ENCODE measurements around the gene PC.
"Not testable (repeated sequence)": the region's sequence is repeated elsewhere in the genome, so short reads cannot be mapped to it uniquely, and the experiment has no call there.

The PC gene, protein sequence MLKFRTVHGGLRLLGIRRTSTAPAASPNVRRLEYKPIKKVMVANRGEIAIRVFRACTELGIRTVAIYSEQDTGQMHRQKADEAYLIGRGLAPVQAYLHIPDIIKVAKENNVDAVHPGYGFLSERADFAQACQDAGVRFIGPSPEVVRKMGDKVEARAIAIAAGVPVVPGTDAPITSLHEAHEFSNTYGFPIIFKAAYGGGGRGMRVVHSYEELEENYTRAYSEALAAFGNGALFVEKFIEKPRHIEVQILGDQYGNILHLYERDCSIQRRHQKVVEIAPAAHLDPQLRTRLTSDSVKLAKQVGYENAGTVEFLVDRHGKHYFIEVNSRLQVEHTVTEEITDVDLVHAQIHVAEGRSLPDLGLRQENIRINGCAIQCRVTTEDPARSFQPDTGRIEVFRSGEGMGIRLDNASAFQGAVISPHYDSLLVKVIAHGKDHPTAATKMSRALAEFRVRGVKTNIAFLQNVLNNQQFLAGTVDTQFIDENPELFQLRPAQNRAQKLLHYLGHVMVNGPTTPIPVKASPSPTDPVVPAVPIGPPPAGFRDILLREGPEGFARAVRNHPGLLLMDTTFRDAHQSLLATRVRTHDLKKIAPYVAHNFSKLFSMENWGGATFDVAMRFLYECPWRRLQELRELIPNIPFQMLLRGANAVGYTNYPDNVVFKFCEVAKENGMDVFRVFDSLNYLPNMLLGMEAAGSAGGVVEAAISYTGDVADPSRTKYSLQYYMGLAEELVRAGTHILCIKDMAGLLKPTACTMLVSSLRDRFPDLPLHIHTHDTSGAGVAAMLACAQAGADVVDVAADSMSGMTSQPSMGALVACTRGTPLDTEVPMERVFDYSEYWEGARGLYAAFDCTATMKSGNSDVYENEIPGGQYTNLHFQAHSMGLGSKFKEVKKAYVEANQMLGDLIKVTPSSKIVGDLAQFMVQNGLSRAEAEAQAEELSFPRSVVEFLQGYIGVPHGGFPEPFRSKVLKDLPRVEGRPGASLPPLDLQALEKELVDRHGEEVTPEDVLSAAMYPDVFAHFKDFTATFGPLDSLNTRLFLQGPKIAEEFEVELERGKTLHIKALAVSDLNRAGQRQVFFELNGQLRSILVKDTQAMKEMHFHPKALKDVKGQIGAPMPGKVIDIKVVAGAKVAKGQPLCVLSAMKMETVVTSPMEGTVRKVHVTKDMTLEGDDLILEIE

DNA sequence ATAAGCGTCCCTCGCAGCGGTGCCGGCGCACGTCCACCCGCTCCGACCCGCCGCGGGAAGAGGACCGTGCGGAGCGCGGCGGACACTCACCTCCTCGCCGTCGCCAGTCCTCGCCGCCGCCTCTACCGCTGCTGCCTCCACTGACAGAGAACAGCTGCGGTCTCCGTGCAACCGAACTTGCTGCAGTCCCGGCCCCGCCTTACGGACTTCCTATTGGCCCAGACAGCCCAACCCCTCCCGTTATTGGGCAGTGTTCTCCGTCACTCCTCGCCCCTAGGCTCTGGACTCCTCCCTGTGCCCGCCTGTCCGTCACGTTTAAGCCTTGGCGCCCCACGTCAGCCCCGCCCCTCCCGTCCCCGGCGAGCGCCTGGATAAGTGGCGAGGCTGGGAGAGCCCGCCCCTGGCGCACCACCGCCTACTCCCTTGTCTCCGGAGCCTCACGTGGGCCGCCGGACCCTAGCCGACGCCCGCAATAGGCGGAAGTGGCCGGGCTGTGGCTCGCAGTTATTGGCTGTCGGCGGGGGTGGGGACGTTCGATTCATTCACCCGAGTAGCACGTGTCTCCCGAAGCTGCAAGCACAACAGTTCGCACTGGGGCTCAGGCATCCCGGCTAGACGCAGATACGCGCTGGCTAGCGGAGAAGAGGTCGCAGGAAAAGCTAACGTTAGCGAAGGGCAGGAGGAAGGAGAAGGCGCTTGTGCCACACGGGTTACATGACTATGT is at the start of gene PC:
Gene PC, minus strand, starts transcription at position 152 of the 724 bp plus-strand sequence. CDS start 86,224 bp downstream, outside the sequence.
- peak; percentile 91 to 100 (median 100) for DNase-seq

DNA sequence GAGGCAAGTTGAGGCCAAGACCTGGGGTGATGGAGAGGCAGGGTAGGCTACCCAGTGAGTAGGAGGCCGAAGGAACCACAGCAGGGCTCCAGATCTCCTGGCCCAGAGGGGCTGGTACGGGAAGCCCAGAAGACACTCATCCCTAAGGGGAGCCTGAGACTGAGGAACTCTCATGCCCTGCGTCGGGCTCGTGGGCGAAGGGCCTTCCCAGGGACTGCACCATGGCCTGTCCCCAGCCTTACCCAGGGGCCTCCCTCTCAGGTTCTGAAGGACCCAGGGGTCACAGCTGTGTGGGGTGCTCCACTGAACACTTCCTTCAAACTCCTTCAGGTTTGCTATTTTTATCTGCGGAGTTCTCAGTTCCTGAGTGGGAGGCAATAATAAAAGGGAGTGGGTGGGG is 48.9 kb upstream of the PC start:
- DNase-seq: no peak

DNA sequence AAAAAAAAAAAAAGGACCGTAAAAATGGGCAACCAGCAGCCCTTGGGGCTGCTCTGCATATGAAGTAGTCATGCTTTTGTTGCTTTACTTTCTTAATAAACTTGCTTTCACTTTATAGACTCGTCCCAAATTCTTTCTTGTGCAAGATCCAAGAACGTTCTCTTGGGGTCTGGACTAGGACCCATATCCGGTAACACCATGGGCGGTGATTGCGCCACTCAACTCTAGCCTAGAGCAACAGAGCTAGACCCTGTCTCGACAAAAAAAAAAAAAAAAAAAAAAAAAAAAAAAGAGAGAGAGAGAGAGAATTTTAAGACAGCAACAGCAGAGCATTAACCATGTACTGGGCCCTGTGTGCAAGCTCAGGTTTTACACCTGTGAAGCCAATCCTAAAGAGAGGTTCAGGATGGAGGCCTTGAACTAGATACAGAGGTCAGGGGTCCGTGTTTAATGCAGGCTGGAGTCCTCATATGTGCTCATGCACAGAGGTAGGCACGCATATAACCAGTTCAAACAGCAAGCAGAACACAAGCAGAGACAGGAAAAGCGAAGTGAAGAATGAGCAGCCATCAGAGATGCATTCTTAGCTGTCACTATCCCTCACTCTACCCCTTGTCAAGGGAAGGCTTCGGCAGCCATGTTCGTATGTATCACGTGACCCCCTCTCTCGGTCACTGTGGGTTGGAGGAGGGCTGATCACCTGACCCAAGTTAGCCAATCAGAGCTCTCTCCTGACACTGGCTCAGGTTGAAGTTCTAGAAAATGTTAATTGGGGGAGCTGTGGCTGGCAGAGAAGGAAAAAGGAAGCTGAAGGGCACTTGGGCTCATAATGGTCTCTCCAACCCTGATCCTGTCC is 48.1 kb upstream of the PC start:
- peak in 16 of 58 donors; percentile 2 to 61 (median 26) for DNase-seq

DNA sequence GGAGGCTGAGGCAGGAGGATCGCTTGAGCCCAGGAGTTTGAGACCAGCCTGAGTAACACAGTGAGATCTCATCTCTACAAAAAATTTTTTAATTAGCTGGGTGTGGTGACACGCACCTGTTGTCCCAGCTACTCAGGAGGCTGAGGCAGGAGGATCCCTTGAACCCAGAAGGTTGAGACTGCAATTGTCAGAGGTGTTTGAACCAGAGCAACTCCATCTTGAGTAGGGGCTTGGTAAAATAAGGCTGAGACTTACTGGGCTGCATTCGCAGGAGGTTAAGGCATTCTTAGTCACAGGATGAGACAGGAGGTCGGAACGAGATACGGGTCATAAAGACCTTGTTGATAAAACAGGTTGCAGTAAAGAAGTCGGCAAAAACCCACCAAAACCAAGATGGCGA is 47.0 kb upstream of the PC start:
- DNase-seq: not testable (repeated sequence)

DNA sequence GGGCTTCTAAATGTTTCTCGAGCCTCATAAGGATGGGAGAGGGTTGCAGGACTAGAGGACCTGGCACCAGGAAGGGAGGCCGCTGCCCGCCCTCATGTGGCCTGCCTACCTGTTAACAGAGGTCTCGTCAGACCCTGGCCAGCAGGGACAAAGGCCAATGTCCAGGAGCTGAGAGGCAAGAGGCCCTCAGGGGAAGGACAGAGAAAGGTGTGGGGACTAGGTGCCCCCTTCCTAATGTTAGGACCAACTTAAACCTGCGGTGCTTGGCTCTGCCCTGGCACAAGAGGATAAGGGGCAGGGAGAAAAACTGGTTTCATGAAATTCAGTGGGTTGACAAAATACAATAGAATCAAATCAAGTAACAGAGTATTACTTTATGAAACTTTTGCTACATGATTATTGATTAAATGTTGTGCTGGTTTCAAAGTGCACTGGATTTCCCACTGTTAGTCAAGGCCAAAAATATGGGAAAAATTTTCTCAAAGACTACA is 44.8 kb upstream of the PC start:
- no peak for DNase-seq

DNA sequence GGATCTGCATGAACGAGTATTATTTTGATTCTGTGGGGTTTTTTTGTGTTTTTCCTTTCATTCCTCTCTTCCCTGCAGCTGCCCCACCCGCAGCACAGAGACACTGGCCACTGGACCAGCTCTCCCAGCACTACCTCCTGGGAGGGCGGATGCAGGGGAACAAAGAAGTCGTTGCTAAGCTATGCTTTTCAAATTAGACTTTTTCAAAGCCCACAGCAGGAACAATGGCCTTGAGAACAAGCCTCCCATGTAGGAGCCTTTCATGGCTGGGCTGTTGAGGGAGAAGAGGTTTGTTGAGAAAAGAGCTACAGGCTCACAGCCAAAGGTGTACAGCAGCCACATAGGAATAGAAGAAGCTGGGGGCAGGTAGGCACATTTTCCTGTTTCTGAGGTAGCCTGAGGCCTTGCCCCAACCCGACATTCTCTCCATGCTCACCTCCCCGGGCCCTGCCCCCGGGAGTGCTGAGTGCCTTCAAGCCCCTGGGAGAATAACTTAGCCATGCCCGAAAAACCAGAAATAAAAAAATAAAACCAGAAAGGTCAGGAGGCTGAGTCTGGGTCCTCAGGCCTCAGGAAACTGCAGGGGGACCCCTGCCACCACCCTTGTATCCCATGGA is 44.2 kb upstream of the PC start:
- DNase-seq: peak in 1 of 58 donors; percentile 9

DNA sequence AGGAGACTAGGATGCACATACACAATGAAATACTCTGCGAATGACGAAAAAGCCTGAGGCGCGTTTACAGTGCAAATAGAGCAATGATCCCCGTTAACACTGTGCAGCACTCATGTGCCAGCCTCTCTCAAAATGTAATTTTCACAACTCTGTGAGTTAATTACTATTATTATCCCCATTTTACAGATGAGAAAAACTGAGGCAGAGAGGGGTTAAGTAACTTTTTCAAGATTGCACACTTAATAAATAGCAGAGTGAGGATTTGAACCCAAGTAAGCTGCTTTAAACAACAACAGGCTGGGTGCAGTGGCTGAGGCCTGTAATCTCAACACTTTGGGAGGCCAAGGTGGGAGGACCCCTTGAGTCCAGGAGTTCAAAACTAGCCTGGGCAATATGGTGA is 43.1 kb upstream of the PC start:
- DNase-seq: no peak

DNA sequence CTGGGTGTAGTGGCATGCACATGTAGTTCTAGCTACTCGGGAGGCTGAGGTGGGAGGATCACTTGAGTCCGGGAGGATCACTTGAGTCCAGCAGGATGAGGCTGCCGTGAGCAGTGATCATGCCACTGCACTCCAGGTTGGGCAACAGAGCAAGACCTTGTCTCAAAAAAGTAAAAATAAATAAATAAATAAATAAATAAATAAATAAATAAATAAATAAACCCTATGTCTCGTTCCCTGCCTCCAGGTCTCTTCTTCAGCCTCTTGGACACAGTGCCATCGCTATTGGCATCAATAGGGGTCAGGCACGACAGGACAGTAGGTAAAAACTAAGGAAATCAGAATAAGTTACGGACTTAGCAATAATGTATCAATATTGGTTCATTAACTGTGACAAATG is 41.4 kb upstream of the PC start:
- DNase-seq: no peak

DNA sequence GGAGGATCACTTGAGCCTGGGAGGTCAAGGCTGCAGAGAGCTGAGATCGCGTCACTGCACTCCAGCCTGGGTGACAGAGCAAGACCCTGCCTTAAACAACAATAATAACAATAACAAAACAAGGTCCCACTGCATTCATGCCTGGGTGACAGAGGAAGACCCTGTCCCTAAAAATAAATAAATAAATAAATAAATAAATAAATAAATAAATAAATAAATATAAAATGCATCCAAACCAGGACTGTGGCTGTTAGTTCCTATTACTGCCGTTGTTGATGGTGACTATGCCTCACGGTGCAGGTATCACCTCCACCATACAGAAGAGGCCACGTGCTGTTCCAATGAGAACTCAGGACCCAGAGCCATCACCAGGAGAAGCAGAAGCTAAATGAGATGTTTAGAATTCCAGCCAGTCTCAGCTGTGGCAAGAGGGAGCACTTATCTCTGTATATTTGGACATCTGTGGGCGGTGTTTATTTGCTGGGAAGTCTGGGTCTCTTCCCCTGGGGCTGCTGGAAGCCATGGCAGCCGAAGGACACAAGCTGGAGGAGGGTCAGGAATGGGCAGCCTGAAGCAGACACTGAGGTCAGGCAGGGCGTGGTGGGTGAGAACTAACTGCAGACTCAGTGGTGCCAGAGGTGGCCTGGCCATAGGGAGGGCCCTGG is 38.6 kb upstream of the PC start:
- no peak for DNase-seq

DNA sequence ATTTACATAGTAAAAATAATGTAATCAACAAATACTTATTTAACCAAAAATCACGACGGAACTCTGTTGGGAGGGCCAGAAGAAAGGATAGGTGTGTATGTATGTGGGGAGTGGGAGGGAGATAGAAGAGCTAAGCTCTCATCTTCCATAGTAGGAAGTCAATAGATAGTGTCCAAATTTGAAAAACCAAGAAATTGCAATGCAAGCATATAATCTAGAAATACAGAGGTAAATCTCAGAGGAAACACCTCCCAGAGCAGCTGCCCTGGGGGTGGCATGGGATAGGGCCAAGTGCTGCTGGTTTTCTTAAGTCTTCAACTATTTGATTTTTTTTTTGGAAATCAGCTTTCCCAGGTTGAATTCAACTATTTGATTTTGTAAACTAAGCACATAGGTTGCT is 33.9 kb upstream of the PC start:
- no peak for DNase-seq

DNA sequence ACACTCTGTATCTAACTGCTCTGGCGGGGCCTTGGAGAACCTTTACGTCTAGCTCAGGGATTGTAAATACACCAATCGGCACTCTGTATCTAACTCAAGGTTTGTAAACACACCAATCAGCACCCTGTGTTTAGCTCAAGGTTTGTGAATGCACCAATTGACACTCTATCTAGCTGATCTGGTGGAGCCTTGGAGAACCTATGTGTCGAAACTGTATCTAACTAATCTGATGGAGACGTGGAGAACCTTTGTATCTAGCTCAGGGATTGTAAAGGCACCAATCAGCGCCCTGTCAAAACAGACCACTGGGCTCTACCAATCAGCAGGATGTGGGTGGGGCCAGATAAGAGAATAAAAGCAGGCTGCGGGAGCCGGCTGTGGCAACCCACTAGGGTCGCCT is 31.2 kb upstream of the PC start:
- DNase-seq: not testable (repeated sequence)

DNA sequence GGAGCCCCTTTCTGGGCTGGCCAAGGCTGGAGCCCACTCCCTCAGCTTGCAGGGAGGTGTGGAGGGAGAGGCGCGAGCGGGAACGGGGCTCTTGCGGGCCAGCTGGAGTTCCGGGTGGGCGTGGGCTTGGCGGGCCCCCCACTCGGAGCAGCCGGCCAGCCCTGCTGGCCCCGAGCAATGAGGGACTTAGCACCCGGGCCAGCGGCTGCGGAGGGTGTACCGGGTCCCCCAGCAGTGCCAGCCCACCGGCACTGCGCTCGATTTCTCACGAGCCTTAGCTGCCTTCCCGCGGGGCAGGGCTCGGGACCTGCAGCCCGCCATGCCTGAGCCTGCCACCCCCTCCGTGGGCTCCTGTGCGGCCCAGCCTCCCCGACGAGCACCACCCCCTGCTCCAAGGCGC is 30.6 kb upstream of the PC start:
- DNase-seq: not testable (repeated sequence)

DNA sequence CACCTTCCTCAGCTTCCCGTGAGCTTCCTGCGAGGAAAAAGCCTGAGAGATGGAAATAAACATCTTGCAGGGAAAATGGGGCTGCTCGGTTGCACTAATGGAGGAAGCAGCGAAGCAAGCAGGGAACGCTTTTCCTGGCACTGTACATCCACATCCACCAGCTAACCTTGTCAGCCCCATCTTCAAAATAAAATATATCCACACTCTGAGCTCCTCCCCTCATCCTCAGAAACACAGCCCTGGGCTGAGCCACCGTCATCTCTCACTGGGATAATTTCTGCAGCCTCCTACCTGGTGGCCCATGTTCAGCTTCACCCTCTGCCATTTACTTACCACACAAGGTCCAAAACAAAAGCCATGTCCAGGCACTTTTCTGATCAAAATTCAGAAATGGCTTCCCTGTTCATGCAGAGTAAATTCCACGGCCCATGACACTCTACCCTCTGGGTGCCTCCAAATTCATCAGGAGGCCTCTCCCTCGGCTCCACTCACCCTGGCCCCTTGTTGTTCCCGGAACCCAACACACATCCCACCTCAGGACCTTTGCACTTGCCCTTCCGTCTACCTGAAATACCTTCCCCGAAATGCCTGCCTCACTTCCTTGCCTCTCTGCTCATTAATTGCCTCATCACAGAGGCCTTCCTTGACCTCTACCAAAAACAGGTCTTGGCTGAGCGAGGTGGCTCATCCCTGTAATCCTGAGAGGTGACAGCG is 29.9 kb upstream of the PC start:
- no peak for DNase-seq

DNA sequence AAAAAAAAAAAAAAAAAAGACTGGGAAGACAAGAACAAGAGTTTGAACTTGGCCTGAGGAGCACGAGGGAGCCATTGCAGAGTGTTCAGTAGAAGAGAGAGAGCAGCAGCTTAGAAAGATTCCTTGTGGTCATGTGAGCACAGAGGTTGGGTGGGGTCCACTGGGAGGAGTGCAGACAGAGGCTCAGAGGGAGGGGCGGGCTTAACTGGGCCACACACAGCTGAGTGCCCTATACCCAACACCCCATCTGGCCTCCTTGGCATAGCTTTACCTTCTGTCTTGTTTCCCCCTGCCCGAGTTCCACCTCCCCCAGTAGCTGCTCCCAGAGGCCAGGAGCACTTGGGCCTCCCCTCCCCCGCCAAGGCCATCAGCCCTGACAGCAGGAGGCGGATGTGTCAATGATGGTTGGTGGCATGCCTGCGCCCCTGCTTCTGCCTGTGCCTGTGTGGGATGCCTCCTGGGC is 29.0 kb upstream of the PC start:
- no peak for DNase-seq

DNA sequence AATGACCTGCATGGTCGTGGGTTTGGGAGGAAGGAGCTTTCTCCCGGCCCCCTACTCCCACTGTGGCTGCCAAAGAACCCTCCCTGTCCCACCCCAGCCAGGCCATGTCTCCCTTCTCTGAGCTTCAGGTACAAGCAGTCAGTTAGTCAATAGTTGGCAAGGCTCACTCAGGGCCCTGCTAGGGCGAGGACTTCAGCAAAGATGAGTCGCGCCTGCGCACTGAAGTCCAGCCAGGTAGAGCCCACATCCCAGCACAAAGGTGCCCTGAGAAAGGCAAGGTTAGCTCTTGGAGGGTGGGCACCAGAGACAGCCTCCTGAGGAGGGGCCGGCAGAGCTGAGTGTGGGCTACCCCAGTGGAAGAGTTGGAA is 28.0 kb upstream of the PC start:
- no peak for DNase-seq

DNA sequence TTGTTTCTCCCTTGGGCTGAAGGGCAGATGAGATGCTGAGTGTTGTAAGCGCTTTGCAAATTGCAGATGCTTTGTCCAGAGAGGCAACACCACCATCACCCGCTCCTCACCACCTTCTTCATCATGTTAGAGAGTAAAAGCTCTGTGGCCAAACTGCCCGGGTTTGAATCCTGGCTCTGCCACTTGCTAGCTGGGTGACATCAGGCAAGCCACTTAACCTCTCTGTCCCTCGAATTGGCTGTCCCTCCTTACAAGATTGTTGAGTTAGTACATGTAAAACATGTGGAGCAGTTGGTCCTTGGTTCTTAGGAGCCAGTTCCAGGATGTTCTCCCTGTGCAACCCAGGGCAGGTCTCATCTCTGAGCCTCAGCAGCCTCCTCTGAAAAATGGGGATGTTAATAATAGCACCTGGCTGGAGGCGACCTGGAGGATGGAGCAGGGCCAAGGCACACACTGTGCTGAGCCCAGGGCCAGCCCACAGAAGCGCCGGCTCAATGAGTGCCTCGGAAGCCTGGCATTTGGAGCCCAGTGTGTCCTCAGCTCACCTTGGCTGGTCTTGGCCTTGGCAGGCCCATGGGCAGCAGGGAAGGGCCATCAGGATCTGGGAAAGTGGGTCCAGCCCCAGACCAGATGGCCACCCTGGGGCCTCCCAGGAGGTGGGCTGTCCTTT is 27.5 kb upstream of the PC start:
- no peak for DNase-seq

DNA sequence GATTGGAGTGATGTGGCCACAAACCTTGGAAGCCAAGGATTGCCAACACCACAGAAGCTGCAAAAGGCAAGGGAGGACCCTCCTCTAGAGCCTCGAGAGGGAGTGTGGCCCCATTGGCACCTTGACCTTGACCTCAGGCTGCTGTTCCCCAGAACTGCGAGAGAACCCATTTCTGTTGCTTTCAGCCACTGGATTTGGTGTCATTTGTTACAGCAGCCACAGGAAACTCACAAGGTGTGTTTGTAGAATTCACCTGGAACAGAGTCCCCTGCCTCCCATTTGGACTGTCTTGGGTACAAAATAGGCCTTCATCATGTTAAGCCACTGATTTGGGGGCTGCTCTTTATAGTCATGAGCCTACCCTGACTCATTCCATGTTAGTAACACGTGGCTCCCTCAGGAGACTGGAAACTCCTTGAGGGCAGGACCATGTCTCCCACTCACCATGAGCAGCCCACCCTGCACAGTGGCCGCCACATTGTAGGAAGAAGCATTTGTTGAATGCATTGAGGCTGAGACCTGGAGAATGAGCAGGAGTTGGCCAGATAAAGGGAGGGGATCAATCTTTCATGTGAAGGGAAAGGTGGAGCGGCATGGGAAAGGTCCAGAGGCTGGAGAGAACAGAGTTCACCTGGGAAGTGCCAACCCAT is 25.2 kb upstream of the PC start:
- DNase-seq: no peak

Measured in anterior cingulate cortex (tissue), 58 donors.